Neural progenitor cell (in vitro differentiated cells): ENCODE measurements around the gene NTM. TPM values are rescaled to one million over a fixed set of nuclear protein-coding genes. Genes with fewer than 3 reads are reported as not detected.

Experiments used
- DNase-seq: peaks from one replicate; pipeline ENCODE4 v3.0.0-alpha.2; 2016; ENCODE audit warnings: low spot score
- H2AFZ ChIP-seq: fragments of 200-600 bp; sonication (generic); replicated peaks from 2 replicates; pipeline ENCODE4 v1.6.1; 2016; ENCODE audit warnings: antibody characterized with exemption
- H3F3A ChIP-seq: fragments of 200-600 bp; sonication (generic); 2 replicates; pipeline ENCODE4 v1.6.1; 2016; ENCODE audit warnings: antibody characterized with exemption, low read depth
- H3K27ac ChIP-seq: fragments of 200-600 bp; sonication (generic); 2 replicates; pipeline ENCODE4 v1.5.1; 2016; ENCODE audit warnings: mild to moderate bottlenecking
- H3K27me3 ChIP-seq: fragments of 200-600 bp; sonication (generic); 2 replicates; pipeline ENCODE4 v1.6.1; 2016; ENCODE audit warnings: mild to moderate bottlenecking, moderate library complexity
- H3K36me3 ChIP-seq: fragments of 200-600 bp; sonication (generic); 2 replicates; pipeline ENCODE4 v1.5.1; 2016
- H3K4me1 ChIP-seq: fragments of 200-600 bp; sonication (generic); 2 replicates; pipeline ENCODE4 v1.6.1; 2016; ENCODE audit warnings: mixed run types
- H3K4me2 ChIP-seq: fragments of 200-600 bp; sonication (generic); 2 replicates; pipeline ENCODE4 v1.6.1; 2016
- H3K4me3 ChIP-seq: fragments of 200-600 bp; sonication (generic); 2 replicates; pipeline ENCODE4 v1.5.1; 2016
- H3K79me2 ChIP-seq: fragments of 200-600 bp; sonication (generic); 2 replicates; pipeline ENCODE4 v1.6.1; 2016; ENCODE audit warnings: low read depth
- H3K9ac ChIP-seq: fragments of 200-600 bp; sonication (generic); 2 replicates; pipeline ENCODE4 v1.6.1; 2016
- H3K9me3 ChIP-seq: fragments of 200-600 bp; sonication (generic); 2 replicates; pipeline ENCODE4 v1.5.1; 2016; ENCODE audit warnings: low read depth
- H4K20me1 ChIP-seq: fragments of 200-600 bp; sonication (generic); 2 replicates; pipeline ENCODE4 v1.6.1; 2016; ENCODE audit warnings: low read depth
- H3K27ac Mint-ChIP-seq: 3 replicates; pipeline ENCODE4 v1.8.0; 2021; ENCODE audit warnings: mixed read lengths
- H3K27me3 Mint-ChIP-seq: 2 replicates; pipeline ENCODE4 v1.8.0; 2022; ENCODE audit warnings: low read depth, mild to moderate bottlenecking, inconsistent platforms, moderate library complexity, mixed read lengths; ENCODE audit not compliant: insufficient read depth
- H3K36me3 Mint-ChIP-seq: 3 replicates; pipeline ENCODE4 v1.8.0; 2021; ENCODE audit warnings: mixed read lengths
- H3K4me1 Mint-ChIP-seq: 3 replicates; pipeline ENCODE4 v1.8.0; 2021; ENCODE audit warnings: mixed read lengths
- H3K4me3 Mint-ChIP-seq: 3 replicates; pipeline ENCODE4 v1.8.0; 2021; ENCODE audit warnings: mild to moderate bottlenecking, moderate library complexity, mixed read lengths
- H3K9me3 Mint-ChIP-seq: 3 replicates; pipeline ENCODE4 v1.8.0; 2020; ENCODE audit warnings: mixed read lengths
- CTCF ChIP-seq: fragments of 200-600 bp; sonication (generic); IDR thresholded peaks from 2 replicates; pipeline ENCODE4 v1.5.1; 2017; ENCODE audit warnings: antibody characterized with exemption, mild to moderate bottlenecking
- EZH2 ChIP-seq: fragments of 200-600 bp; sonication (generic); IDR thresholded peaks from 2 replicates; pipeline ENCODE4 v1.6.1; 2017; ENCODE audit warnings: antibody characterized with exemption, mild to moderate bottlenecking, moderate library complexity
- EZH2phosphoT487 ChIP-seq: fragments of 200-600 bp; sonication (generic); IDR thresholded peaks from 2 replicates; pipeline ENCODE4 v1.6.1; 2017; ENCODE audit warnings: antibody characterized with exemption
- total RNA-seq: library from RNA; depleted of rRNA; stranded (reverse); fragments of >200 nt; gene quantifications from 2 replicates; pipeline ENCODE4 v1.2.3, GENCODE V29; 2015; ENCODE audit warnings: low replicate concordance

Gene NTM
- total RNA-seq, 1 donor from 2014 or later = 4.3 TPM

GRCh38 chr11:131371791-131372104 is 1.3 kb downstream of the NTM start:
- no peaks in the 10 kb centered on the region for H3K36me3 Mint-ChIP-seq
- H3K4me3 Mint-ChIP-seq = no peak overlapping the region
- Histone ChIP-seq H3K9me3 (no peaks in the 10 kb centered on the region), H3K27me3 (no peaks in the 10 kb centered on the region), H3K79me2 (no peaks in the 10 kb centered on the region), H3K27ac (no peak overlapping the region), H4K20me1 (no peaks in the 10 kb centered on the region), H3F3A (no peaks in the 10 kb centered on the region), H3K9ac (no peak overlapping the region), H2AFZ (no peak overlapping the region), H3K4me3 (no peak overlapping the region), H3K4me1 (peaks cover 31% of the 10 kb centered on the region), H3K36me3 (no peaks in the 10 kb centered on the region), H3K4me2 (peak overlapping the region; percentile 47)
- peaks cover 4% of the 10 kb centered on the region for H3K27me3 Mint-ChIP-seq
- peaks cover 18% of the 10 kb centered on the region for H3K4me1 Mint-ChIP-seq
- no peak overlapping the region for H3K27ac Mint-ChIP-seq
- H3K9me3 Mint-ChIP-seq = no peaks in the 10 kb centered on the region
- no peak for TF ChIP-seq CTCF
- TF ChIP-seq EZH2 = no peak
- TF ChIP-seq EZH2phosphoT487 = no peak
- no peak for DNase-seq

GRCh38 chr11:131372234-131372962 is 2.0 kb downstream of the NTM start:
- Histone ChIP-seq H3K9me3 (no peaks in the 10 kb centered on the region), H3K27me3 (no peaks in the 10 kb centered on the region), H2AFZ (no peak overlapping the region), H4K20me1 (no peaks in the 10 kb centered on the region), H3K9ac (no peak overlapping the region), H3K4me3 (no peak overlapping the region), H3K27ac (no peak overlapping the region), H3K4me2 (no peak overlapping the region), H3K4me1 (peaks cover 31% of the 10 kb centered on the region), H3K36me3 (no peaks in the 10 kb centered on the region), H3K79me2 (no peaks in the 10 kb centered on the region), H3F3A (no peaks in the 10 kb centered on the region)
- no peak for DNase-seq
- Mint-ChIP-seq H3K4me1 (peaks cover 18% of the 10 kb centered on the region), H3K4me3 (no peak overlapping the region), H3K36me3 (no peaks in the 10 kb centered on the region), H3K9me3 (no peaks in the 10 kb centered on the region), H3K27me3 (peaks cover 4% of the 10 kb centered on the region), H3K27ac (no peak overlapping the region)
- TF ChIP-seq EZH2phosphoT487 (no peak), EZH2 (no peak), CTCF (no peak)

- H3K9me3 Mint-ChIP-seq = no peaks in the 10 kb centered on the region
- H3K4me3 Mint-ChIP-seq = no peak overlapping the region
- Histone ChIP-seq H3K27me3 (no peaks in the 10 kb centered on the region), H3K27ac (no peak overlapping the region), H3F3A (no peaks in the 10 kb centered on the region), H3K9ac (no peak overlapping the region), H3K4me1 (peaks cover 31% of the 10 kb centered on the region), H3K36me3 (no peaks in the 10 kb centered on the region), H3K9me3 (no peaks in the 10 kb centered on the region), H2AFZ (no peak overlapping the region), H4K20me1 (no peaks in the 10 kb centered on the region), H3K4me2 (peak overlapping the region; percentile 21), H3K79me2 (no peaks in the 10 kb centered on the region), H3K4me3 (no peak overlapping the region)
- H3K27ac Mint-ChIP-seq = no peak overlapping the region
- DNase-seq = peak; percentile 42
- H3K27me3 Mint-ChIP-seq = peaks cover 4% of the 10 kb centered on the region
- no peaks in the 10 kb centered on the region for H3K36me3 Mint-ChIP-seq
- peaks cover 18% of the 10 kb centered on the region for H3K4me1 Mint-ChIP-seq
- TF ChIP-seq EZH2 = no peak
- TF ChIP-seq EZH2phosphoT487 = no peak
- no peak for TF ChIP-seq CTCF
Observed at GRCh38 chr11:131373095-131373725, 2.8 kb downstream of the NTM start.
